Measurements from ENCODE around the gene NKIRAS1. TPM values are rescaled to one million over a fixed set of nuclear protein-coding genes. Genes with fewer than 3 reads are reported as not detected.
"Not testable (repeated sequence)": the region's sequence is repeated elsewhere in the genome, so short reads cannot be mapped to it uniquely, and the experiment has no call there.

NKIRAS1 gene
- total and polyA plus RNA-seq, 2 donors (not counting 1 experiment from before 2014, with no cell fraction given) = 15.8 to 17.8 TPM

DNA sequence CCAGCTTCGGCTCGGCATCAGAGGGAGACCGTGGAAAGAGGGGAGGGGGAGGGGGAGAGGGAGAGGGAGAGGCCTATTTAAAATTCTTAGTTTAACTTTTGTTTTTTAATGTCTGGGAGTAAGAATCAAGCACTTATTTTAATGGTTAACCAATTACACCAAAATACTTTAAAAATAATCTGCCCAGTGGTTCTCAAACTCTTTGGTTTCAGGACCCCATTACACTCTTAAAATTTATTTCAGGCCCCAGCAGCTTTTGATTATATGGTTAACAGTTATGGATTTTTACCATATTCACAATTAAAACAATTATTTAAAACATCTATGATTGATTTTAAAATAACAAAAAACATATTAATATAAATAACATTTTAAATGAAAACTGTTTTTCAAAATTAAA, 44.5 kb downstream of the NKIRAS1 start:
- Histone ChIP-seq H3K27ac (ENCODE audit: insufficient read depth, low read length) (no peak overlapping the region), H3K4me3 (replicated peaks in 1 of 4; ENCODE audit: control extremely low read depth in 1 of 4, insufficient read depth in 1 of 4, low read depth in 3 of 4, low read length in 4 of 4) (no peak overlapping the region), H3K36me3 (ENCODE audit: control insufficient read depth, insufficient read depth, low read length) (no peaks in the 10 kb centered on the region), H3K27me3 (ENCODE audit: control insufficient read depth, insufficient read depth, low read length) (no peaks in the 10 kb centered on the region), H3K4me2 (ENCODE audit: extremely low read depth, insufficient read depth, low read length) (no peak overlapping the region), H3K4me1 (ENCODE audit: control insufficient read depth, extremely low read depth, insufficient read depth, low read length) (peaks cover 23% of the 10 kb centered on the region), H3K79me2 (ENCODE audit: control insufficient read depth, insufficient read depth, low read length) (peaks cover 5% of the 10 kb centered on the region), H3K9me3 (ENCODE audit: control insufficient read depth, insufficient read depth, low read depth, low read length) (no peaks in the 10 kb centered on the region), H4K20me1 (ENCODE audit: control insufficient read depth, extremely low read depth, insufficient read depth, low read length) (peaks cover 2% of the 10 kb centered on the region), H2AFZ (ENCODE audit: low read length) (no peak overlapping the region), H3K9ac (ENCODE audit: insufficient read depth, low read length) (no peak overlapping the region)
- TF ChIP-seq, protein P1, sequence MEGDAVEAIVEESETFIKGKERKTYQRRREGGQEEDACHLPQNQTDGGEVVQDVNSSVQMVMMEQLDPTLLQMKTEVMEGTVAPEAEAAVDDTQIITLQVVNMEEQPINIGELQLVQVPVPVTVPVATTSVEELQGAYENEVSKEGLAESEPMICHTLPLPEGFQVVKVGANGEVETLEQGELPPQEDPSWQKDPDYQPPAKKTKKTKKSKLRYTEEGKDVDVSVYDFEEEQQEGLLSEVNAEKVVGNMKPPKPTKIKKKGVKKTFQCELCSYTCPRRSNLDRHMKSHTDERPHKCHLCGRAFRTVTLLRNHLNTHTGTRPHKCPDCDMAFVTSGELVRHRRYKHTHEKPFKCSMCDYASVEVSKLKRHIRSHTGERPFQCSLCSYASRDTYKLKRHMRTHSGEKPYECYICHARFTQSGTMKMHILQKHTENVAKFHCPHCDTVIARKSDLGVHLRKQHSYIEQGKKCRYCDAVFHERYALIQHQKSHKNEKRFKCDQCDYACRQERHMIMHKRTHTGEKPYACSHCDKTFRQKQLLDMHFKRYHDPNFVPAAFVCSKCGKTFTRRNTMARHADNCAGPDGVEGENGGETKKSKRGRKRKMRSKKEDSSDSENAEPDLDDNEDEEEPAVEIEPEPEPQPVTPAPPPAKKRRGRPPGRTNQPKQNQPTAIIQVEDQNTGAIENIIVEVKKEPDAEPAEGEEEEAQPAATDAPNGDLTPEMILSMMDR (conservative IDR thresholded peaks at IDR 0.05 in 1 of 2, IDR thresholded peaks at IDR 0.05 in 1 of 2; ENCODE audit: low read depth in 1 of 2, low read length in 2 of 2) = no peak
- no peak for TF ChIP-seq EZH2 (IDR thresholded peaks at IDR 0.05; ENCODE audit: low read length, missing control alignments)
- DNase-seq (ENCODE audit: low read depth in 2 of 2) = no peak

DNA sequence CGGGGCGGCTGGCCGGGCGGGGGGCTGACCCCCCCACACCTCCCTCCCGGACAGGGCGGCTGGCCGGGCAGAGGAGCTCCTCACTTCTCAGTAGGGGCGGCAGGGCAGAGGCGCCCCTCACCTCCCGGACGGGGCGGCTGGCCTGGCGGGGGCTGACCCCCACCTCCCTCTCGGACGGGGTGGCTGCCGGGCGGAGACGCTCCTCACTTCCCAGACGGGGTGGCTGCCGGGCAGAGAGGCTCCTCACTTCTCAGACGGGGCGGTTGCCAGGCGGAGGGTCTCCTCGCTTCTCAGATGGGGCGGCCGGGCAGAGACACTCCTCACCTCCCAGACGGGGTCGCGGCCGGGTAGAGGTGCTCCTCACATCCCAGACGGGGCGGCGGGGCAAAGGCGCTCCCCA, 45.4 kb downstream of the NKIRAS1 start:
- not testable (repeated sequence) for H3K27me3 ChIP-seq (ENCODE audit: control insufficient read depth, insufficient read depth, low read length); H3K4me3 ChIP-seq (replicated peaks in 1 of 4; ENCODE audit: control extremely low read depth in 1 of 4, insufficient read depth in 1 of 4, low read depth in 3 of 4, low read length in 4 of 4); H3K4me2 ChIP-seq (ENCODE audit: extremely low read depth, insufficient read depth, low read length); H3K9ac ChIP-seq (ENCODE audit: insufficient read depth, low read length); H3K27ac ChIP-seq (ENCODE audit: insufficient read depth, low read length); H3K9me3 ChIP-seq (ENCODE audit: control insufficient read depth, insufficient read depth, low read depth, low read length); H4K20me1 ChIP-seq (ENCODE audit: control insufficient read depth, extremely low read depth, insufficient read depth, low read length); H2AFZ ChIP-seq (ENCODE audit: low read length); H3K79me2 ChIP-seq (ENCODE audit: control insufficient read depth, insufficient read depth, low read length); DNase-seq (ENCODE audit: low read depth in 2 of 2); H3K36me3 ChIP-seq (ENCODE audit: control insufficient read depth, insufficient read depth, low read length)
- H3K4me1 ChIP-seq (ENCODE audit: control insufficient read depth, extremely low read depth, insufficient read depth, low read length) = peaks cover 15% of the 10 kb centered on the region

DNA sequence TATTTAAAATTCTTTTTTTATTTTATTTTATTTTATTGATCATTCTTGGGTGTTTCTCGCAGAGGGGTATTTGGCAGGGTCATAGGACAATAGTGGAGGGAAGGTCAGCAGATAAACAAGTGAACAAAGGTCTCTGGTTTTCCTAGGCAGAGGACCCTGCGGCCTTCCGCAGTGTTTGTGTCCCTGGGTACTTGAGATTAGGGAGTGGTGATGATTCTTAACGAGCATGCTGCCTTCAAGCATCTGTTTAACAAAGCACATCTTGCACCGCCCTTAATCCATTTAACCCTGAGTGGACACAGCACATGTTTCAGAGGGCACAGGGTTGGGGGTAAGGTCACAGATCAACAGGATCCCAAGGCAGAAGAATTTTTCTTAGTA, 46.1 kb downstream of the NKIRAS1 start:
- H3K4me3 ChIP-seq (replicated peaks in 1 of 4; ENCODE audit: control extremely low read depth in 1 of 4, insufficient read depth in 1 of 4, low read depth in 3 of 4, low read length in 4 of 4); H4K20me1 ChIP-seq (ENCODE audit: control insufficient read depth, extremely low read depth, insufficient read depth, low read length); H3K9me3 ChIP-seq (ENCODE audit: control insufficient read depth, insufficient read depth, low read depth, low read length); H3K36me3 ChIP-seq (ENCODE audit: control insufficient read depth, insufficient read depth, low read length); H3K79me2 ChIP-seq (ENCODE audit: control insufficient read depth, insufficient read depth, low read length); H3K27me3 ChIP-seq (ENCODE audit: control insufficient read depth, insufficient read depth, low read length); DNase-seq (ENCODE audit: low read depth in 2 of 2); H3K4me2 ChIP-seq (ENCODE audit: extremely low read depth, insufficient read depth, low read length); H3K27ac ChIP-seq (ENCODE audit: insufficient read depth, low read length); H2AFZ ChIP-seq (ENCODE audit: low read length); H3K9ac ChIP-seq (ENCODE audit: insufficient read depth, low read length): not testable (repeated sequence)
- H3K4me1 ChIP-seq (ENCODE audit: control insufficient read depth, extremely low read depth, insufficient read depth, low read length) = peaks cover 21% of the 10 kb centered on the region

DNA sequence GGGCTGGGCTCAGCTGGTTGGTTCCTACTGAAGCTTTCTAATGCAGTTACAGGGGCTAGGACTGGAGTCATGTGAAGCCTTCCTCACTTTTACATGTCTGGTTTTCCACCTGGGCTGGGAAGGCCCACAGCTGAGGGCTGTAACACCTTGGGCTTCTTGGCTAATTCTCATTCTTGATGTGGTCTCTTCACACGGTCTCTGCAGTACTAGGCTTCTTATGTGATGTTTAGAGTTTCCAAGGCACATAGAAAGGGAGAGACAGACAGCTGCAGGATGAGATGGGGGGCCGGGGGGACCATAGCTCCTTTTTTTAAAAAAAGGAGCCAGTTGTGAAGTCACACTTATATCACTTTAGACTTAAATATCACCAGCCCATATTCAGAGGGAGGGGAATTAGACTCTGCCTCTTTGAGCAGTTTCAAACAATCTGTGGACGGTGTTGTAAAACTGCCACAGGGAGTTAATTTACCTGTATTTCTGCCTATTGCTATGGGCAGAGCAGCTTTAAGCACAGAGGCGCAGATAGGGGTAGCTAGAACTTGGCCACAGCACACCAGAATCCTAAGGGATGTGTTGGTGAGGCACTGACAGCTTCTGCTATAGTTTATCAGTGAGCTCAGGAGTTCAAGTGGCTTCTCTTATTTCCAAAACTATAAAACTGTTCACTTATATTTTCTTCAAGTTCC, 46.7 kb downstream of the NKIRAS1 start:
- Histone ChIP-seq H3K9me3 (ENCODE audit: control insufficient read depth, insufficient read depth, low read depth, low read length) (no peaks in the 10 kb centered on the region), H3K79me2 (ENCODE audit: control insufficient read depth, insufficient read depth, low read length) (peaks cover 4% of the 10 kb centered on the region), H3K4me2 (ENCODE audit: extremely low read depth, insufficient read depth, low read length) (no peak overlapping the region), H3K27ac (ENCODE audit: insufficient read depth, low read length) (no peak overlapping the region), H2AFZ (ENCODE audit: low read length) (no peak overlapping the region), H4K20me1 (ENCODE audit: control insufficient read depth, extremely low read depth, insufficient read depth, low read length) (peaks cover 2% of the 10 kb centered on the region), H3K4me3 (replicated peaks in 1 of 4; ENCODE audit: control extremely low read depth in 1 of 4, insufficient read depth in 1 of 4, low read depth in 3 of 4, low read length in 4 of 4) (no peak overlapping the region), H3K4me1 (ENCODE audit: control insufficient read depth, extremely low read depth, insufficient read depth, low read length) (peaks cover 23% of the 10 kb centered on the region), H3K27me3 (ENCODE audit: control insufficient read depth, insufficient read depth, low read length) (no peaks in the 10 kb centered on the region), H3K9ac (ENCODE audit: insufficient read depth, low read length) (no peak overlapping the region), H3K36me3 (ENCODE audit: control insufficient read depth, insufficient read depth, low read length) (no peaks in the 10 kb centered on the region)
- TF ChIP-seq EZH2 (IDR thresholded peaks at IDR 0.05; ENCODE audit: low read length, missing control alignments) = no peak
- TF ChIP-seq, protein P1 (conservative IDR thresholded peaks at IDR 0.05 in 1 of 2, IDR thresholded peaks at IDR 0.05 in 1 of 2; ENCODE audit: low read depth in 1 of 2, low read length in 2 of 2) = no peak
- DNase-seq (ENCODE audit: low read depth in 2 of 2) = no peak
